ENCODE measurements around the gene CD1D.

DNA sequence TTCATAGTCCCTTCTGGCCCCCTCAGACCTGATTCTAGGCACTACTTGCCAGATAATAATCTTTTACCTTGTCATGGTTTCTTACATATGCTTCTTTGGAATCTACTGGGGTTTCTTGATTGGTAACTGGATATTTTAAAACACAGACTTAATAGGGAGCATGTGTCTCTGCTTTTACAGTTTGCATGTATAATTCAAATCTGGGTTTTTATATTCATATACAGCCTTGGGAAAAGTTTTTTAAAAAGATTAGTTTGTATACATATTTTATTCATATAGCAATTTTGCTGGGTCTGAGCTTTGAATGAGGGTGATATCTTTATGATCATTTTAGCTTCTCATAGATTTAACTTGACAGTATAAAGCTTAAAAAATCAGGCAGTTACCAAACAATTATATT is 21.1 kb upstream of the CD1D start:
- TF ChIP-seq, protein P1, sequence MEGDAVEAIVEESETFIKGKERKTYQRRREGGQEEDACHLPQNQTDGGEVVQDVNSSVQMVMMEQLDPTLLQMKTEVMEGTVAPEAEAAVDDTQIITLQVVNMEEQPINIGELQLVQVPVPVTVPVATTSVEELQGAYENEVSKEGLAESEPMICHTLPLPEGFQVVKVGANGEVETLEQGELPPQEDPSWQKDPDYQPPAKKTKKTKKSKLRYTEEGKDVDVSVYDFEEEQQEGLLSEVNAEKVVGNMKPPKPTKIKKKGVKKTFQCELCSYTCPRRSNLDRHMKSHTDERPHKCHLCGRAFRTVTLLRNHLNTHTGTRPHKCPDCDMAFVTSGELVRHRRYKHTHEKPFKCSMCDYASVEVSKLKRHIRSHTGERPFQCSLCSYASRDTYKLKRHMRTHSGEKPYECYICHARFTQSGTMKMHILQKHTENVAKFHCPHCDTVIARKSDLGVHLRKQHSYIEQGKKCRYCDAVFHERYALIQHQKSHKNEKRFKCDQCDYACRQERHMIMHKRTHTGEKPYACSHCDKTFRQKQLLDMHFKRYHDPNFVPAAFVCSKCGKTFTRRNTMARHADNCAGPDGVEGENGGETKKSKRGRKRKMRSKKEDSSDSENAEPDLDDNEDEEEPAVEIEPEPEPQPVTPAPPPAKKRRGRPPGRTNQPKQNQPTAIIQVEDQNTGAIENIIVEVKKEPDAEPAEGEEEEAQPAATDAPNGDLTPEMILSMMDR (IDR thresholded peaks at IDR 0.05): no peak
- TF ChIP-seq POLR2A (IDR thresholded peaks at IDR 0.05; ENCODE audit: low read depth) (no peak), EP300 (IDR thresholded peaks at IDR 0.05) (no peak)

Measured in esophagus muscularis mucosa (tissue), 4 donors.